ENCODE measurements around the gene AKR1C1.
A peak's percentile ranks its signal among the peaks of the same experiment; 100 is the strongest.
"Not testable (repeated sequence)": the region's sequence is repeated elsewhere in the genome, so short reads cannot be mapped to it uniquely, and the experiment has no call there.

Gene AKR1C1

DNA sequence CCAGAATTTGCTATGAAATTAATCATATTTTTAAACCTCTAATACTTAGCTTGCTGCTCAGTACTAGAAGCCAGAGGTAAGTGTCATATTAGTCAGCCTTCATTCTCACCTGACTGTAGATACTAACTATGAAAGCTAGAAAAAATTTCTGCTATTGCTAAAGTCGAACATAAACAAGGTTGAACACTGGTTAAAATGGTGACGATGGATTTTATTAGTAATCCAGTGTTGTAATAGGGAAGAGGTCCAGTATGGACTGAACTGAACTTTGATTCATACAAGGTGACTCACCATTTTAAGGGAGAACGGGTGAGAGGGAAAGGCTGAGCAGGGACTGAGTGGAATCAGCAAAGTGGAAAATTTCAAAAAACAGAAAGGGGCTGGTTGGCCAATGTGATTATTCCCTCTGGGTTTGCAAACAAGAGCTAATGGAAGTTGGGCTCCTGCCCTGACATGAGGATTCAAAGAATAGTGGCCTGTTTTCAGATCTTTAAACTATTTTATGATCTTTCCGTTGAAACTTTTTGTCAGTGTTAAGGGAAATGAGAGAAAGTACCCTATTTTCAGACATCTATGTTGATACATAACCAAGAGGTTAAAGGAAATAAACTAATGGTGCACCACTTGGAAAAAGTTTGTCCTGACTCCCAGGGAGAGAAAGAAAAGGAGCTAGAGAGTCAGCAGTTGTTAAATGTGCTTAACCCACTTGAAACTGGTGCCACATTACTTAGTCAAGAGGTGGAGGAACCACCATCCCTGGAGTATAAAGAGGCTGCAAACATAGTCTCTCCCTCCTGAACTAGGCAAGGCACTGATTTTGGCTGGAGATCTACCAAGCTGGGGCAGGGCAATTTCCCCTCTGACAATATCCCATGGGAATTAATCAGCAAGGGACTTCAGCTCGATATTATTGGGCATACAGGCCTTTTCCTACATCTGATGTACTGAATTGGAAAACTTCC is 15.3 kb upstream of the AKR1C1 start:
- no peak for DNase-seq

DNA sequence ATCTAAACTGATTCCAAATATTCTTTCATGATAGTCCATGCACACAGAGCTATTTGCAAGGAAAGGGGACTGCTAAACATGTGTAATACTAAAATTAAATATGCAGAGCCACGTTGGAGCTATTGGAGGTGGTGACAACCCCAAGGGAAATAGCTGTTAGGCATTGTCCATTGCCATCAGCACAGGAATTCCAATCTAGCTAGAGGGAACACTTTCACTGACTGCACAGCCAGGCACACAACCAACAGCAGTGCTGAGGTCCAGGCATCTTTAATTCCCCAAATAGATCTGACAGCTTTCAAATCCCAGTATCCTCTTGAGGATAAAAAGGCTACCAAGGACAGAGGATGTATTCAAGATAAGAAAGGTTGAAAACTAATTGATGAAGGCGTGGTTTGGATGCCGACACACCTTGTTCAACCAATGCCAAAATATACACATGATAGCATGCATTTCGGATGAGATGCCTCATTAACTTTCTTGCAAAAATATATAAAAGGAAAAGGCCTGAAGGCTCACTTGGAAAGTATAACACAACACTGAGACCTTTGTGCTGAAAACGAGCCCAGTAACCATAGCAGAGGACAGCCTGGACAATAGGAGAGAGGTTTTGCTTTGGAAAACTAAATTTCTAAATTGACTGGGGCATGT is 11.6 kb upstream of the AKR1C1 start:
- DNase-seq = not testable (repeated sequence)

GRCh38 chr10:4953405-4953804 is 9.8 kb upstream of the AKR1C1 start:
- DNase-seq = no peak

DNA sequence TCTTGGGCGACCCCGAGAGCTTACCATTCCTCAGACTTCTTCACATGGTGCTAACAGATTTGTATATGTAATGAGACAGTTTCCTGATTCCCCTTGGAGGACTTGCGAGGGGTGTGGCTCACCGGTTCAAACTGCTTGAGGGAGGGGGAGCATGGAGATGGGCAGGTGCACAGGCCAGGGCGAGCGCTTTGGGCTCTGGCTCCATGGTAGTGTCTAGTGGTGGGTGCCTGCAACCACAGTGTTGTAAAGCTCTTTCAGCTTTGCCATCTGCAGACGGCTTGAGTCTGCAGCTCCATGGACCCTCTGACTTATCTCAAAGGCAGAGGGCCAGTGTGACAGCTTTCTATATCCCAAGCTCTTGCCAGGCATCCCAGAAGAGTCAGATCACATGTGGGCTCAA is 7.1 kb upstream of the AKR1C1 start:
- DNase-seq = not testable (repeated sequence)

GRCh38 chr10:4956955-4957645 is 6.1 kb upstream of the AKR1C1 start:
- DNase-seq = not testable (repeated sequence)

DNA sequence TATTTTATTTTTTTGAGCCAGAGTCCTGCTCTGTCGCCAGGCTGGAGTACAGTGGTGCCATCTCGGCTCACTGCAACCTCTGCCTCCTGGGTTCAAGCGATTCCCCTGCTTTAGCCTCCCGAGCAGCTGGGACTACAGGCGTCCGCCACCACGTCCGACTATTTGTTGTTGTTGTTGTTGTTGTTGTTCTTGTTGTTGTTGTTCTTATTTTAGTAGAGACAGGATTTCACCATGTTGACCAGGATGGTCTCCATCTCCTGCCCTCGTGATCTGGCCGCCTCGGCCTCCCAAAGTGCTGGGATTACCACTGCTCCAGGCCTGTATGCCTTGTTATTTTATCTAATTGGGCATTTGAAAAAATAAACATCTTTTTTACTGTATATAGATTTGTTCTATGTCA is 1.7 kb upstream of the AKR1C1 start:
- not testable (repeated sequence) for DNase-seq

GRCh38 chr10:4962308-4962707 is 907 bp upstream of the AKR1C1 start:
- DNase-seq = not testable (repeated sequence)

DNA sequence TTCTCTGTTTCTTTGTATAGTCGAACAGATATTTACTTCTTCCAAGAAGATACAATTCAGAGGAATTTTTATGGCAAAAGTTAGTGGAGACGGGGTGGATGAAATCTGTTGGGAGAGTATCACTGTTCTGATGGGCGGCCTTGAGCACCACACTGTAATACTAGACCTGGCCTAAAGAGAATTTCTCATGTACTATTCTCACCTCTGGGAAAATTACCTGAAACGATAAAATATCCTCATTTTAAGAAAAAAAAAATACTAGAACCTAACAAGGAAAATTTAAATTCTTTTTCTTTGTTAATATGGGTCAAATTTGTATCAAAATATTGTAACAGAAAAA is 570 bp downstream of the AKR1C1 start:
- DNase-seq = not testable (repeated sequence)

- DNase-seq = not testable (repeated sequence)
Observed at GRCh38 chr10:4965763-4966162, 2.5 kb downstream of the AKR1C1 start.

DNA sequence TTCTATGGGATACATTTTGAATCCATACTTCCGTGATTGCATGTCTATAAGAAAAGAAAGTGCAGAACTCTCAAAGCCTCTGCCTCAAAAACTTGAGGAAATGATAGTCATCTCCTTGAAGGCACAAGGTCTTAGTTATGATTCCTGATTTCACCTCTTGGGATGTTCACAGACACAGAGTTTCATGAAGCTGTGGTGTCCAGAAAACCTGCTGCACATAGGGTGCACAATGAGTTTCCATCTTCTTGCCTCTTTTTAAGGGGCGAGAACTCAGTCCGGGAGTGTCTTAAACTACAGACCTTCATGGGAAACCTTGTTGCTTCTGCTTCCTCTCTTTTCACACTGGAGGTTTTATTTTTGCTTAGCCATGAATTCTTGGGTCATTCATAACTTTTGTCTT is 4.0 kb downstream of the AKR1C1 start:
- DNase-seq = not testable (repeated sequence)

GRCh38 chr10:4969289-4969688 is 6.1 kb downstream of the AKR1C1 start:
- DNase-seq = not testable (repeated sequence)

DNA sequence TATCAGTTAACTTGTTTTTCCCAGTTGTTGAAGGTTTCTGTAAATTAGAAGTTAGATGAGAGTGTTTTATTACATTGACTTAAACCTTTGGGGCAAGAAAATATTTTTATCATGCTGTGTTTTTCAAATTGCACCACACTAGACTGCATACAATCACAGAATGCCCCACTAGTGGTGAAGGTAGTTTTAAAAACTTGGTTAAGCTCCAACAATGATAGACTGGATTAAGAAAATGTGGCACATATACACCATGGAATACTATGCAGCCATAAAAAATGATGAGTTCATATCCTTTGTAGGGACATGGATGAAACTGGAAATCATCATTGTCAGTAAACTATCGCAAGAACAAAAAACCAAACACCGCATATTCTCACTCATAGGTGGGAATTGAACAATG is 7.1 kb downstream of the AKR1C1 start:
- not testable (repeated sequence) for DNase-seq

DNA sequence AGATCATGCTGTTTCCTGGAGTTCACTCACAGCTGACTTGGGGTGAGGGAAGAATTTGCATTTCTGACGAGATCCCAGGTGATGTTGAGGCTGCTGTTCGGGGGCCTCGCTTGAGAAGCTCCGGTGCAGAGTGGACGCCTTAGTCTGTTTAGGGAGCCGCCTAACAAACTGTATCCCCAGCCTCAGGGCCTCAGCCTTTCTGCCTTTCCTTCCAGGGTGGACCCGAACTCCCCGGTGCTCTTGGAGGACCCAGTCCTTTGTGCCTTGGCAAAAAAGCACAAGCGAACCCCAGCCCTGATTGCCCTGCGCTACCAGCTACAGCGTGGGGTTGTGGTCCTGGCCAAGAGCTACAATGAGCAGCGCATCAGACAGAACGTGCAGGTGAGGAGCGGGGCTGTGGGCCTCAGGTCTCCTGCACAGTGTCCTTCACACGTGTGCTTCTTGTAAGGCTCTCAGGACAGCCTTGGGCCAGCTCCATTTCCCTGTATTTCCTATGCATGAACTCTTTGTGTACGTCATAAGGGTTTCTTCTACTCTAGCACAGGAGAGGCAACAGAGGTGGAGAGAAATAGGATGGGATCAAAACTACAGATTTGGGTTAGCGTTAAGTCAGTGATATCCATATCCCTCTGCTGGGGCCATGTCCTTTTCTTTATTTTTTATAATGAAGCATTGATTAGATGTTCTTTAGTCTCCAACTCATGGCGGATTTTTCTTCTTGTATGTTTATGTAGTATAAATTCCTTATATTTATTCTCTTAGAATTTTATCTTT is 9.3 kb downstream of the AKR1C1 start:
- DNase-seq = not testable (repeated sequence)

DNA sequence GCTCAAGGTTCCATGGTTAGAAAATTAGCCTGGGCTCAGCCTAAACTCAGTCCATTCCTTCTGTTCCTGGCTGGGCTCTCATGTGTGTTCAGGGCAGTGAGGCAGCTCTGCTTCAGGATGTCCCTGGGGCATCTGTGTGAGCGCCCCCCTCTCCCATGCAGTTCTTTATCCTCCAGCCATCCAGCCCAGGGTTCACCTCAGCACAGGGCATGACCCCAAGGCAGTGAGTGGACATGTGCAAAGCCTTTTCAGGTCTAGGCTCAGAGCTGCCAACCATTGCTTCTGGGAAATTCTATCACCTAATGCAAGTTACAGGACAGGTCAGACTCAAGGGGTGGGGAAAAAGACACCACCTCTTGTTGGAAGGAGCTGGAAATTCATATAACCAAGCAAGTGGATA is 10.1 kb downstream of the AKR1C1 start:
- not testable (repeated sequence) for DNase-seq

GRCh38 chr10:4974400-4974799 is 11.2 kb downstream of the AKR1C1 start:
- DNase-seq = not testable (repeated sequence)

DNA sequence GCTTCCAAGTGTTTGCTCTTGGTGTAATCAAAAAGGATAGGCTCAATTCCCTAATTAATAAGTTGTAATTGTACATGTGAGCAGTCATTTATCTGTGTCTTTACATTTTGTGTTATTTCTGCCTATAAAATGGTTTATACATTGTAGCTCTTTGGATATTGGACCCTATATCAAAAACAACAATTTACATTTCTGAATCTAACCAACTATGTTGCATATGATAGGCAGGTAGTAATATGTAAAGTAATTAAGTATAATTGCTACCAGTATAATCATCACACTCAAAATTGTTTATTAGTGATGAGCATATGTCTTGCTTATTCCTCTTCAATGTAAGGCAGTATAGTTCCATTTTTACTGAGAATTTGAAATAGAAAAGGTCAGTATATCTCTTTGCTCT is 13.8 kb downstream of the AKR1C1 start:
- DNase-seq = no peak

DNA sequence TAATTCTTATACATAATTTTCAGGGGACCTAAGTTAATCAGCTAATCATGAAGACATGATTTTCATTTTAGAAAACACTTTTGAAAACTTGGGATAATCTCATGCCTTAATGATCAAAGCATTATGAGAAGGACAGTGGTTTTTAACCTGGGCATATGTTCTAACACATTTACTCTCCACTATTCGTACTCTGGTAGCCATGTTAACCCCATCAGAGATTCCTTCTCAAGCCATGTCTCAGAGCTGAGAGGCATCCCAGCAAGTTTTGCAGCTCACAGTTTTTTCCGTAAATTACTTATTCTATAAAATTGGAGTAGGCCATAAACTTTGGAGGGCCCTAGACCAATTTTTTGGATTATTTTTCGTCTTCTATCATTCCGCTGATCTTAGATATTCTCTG is 15.7 kb downstream of the AKR1C1 start:
- no peak for DNase-seq

- no peak for DNase-seq
Observed at GRCh38 chr10:4980793-4981192, 17.6 kb downstream of the AKR1C1 start.

GRCh38 chr10:4981722-4982471 is 18.7 kb downstream of the AKR1C1 start:
- peak; percentile 26 for DNase-seq

- no peak for DNase-seq
Observed at GRCh38 chr10:4982764-4983226, 19.6 kb downstream of the AKR1C1 start.

DNA sequence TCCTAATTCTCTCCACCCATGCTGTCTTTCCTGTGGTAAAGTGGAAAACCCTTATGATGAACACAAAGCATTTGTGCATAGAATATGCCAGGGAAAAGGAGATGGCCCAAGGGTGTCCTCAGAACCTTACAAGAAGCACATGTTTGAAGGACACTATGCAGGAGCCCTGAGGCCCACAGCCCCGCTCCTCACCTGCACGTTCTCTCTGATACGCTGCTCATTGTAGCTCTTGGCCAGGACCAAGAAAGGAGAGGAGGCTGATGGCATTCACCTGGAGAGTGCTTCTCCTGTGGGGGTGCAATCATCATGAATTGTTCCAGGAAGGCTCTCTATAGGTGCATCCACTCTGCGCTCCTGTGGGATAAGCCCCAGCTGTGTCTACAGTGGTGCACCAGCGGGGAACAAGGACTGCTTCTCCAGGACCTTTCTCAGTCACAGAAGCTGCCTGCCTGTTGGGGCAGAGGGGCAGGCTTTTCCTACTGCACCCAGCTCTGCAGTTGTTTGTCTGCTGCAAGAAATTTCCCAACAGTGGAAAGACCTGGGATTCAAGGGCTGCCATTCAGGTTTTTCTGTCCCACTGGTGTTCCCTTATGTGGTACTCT is 20.5 kb downstream of the AKR1C1 start:
- no peak for DNase-seq
